WTC11 (cell line): Measurements from ENCODE around the gene QRICH2.

Experiments
- HMGXB4 ChIP-seq: sonication (generic); formaldehyde crosslinking; IDR thresholded peaks from 2 replicates; pipeline ENCODE4 v1.8.1; 2023; ENCODE audit warnings: mild to moderate bottlenecking, moderate library complexity, missing genetic modification reagents
- MXD4 ChIP-seq: fragments of 250-450 bp; sonication (Bioruptor Pico); IDR thresholded peaks from 2 replicates; pipeline ENCODE4 v1.8.0; 2021; ENCODE audit warnings: mild to moderate bottlenecking, moderate library complexity, borderline replicate concordance

GRCh38 chr17:76297436-76297835 lies 10.6 kb downstream of the QRICH2 start:
- TF ChIP-seq MXD4 (CRISPR knock-in tag) (no peak), HMGXB4 (CRISPR knock-in tag) (no peak)
